Ishikawa (cell line): Measurements from ENCODE around the gene AKAP6.

Experiments used
- CREB1 ChIP-seq: IDR thresholded peaks from 2 replicates; pipeline ENCODE4 v1.6.1; 2012; ENCODE audit warnings: low read depth
- EP300 ChIP-seq: IDR thresholded peaks from 2 replicates; pipeline ENCODE4 v1.6.1; 2012; ENCODE audit warnings: borderline replicate concordance
- NFIC ChIP-seq: IDR thresholded peaks from 2 replicates; pipeline ENCODE4 v1.6.1; 2012
- REST ChIP-seq: IDR thresholded peaks from 2 replicates; pipeline ENCODE4 v1.6.1; 2012; ENCODE audit warnings: low read depth, mild to moderate bottlenecking
- TAF1 ChIP-seq: IDR thresholded peaks from 2 replicates; pipeline ENCODE4 v1.6.1; 2012; ENCODE audit warnings: low read depth, mild to moderate bottlenecking
- TCF12 ChIP-seq: IDR thresholded peaks from 2 replicates; pipeline ENCODE4 v1.6.1; 2012; ENCODE audit warnings: low read depth
- ZBTB7A ChIP-seq: IDR thresholded peaks from 2 replicates; pipeline ENCODE4 v1.6.1; 2012; ENCODE audit warnings: low read depth

GRCh38 chr14:32701475-32701874 is 372.4 kb downstream of the AKAP6 start:
- TF ChIP-seq REST (no peak), TAF1 (no peak), ZBTB7A (no peak), TCF12 (no peak), EP300 (no peak), CREB1 (no peak), NFIC (no peak)
